IMR-90 (cell line): ENCODE results near the gene RNF215. TPM values are rescaled to one million over a fixed set of nuclear protein-coding genes. Genes with fewer than 3 reads are reported as not detected.
"Not testable (repeated sequence)": the region's sequence is repeated elsewhere in the genome, so short reads cannot be mapped to it uniquely, and the experiment has no call there.

Experiments
- ATAC-seq: fragments of 200-7000 bp; cut with Tn5 transposase; 2 replicates; pipeline ENCODE4 v1.9.1; 2020; ENCODE audit warnings: low read depth, mild to moderate bottlenecking, moderate library complexity
- BruUV-seq: library from RNA; stranded (reverse); fragments of 400-500 nt; replicated peaks from 2 replicates; lab custom pipeline; 2021; lab: Mats Ljungman, UMichigan
- CTCF ChIA-PET: fragments of 300-600 bp; formaldehyde crosslinking; extraction: SDS; loops from one replicate; lab custom pipeline; 2021; ENCODE audit warnings: antibody characterized with exemption; lab: Yijun Ruan, JAX
- POLR2A ChIA-PET: fragments of 300-600 bp; sonication (Branson Sonifier 250); formaldehyde crosslinking; loops from one replicate; lab custom pipeline; 2022; ENCODE audit warnings: antibody characterized with exemption; ENCODE audit not compliant: unreplicated experiment; lab: Charles Lee
- DNase-seq: peaks from one replicate; pipeline ENCODE4 v3.0.0; 2013
- H2AFZ ChIP-seq: replicated peaks from 2 replicates; pipeline ENCODE3; 2013; ENCODE audit warnings: low read length, mild to moderate bottlenecking; ENCODE audit not compliant: poor library complexity
- H2AK5ac ChIP-seq: 2 replicates; pipeline ENCODE4 v1.6.1; 2013; ENCODE audit warnings: low read depth, low read length, inconsistent platforms
- H2AK9ac ChIP-seq: replicated peaks from 2 replicates; pipeline ENCODE3; 2013; ENCODE audit warnings: mild to moderate bottlenecking, low read depth, low read length, moderate library complexity; ENCODE audit not compliant: poor library complexity
- H2BK120ac ChIP-seq: 2 replicates; pipeline ENCODE4 v1.6.1; 2013; ENCODE audit warnings: low read depth, low read length, inconsistent platforms
- H2BK15ac ChIP-seq: 3 replicates; pipeline ENCODE4 v1.6.1; 2013; ENCODE audit warnings: low read depth, low read length, inconsistent platforms
- H2BK20ac ChIP-seq: 2 replicates; pipeline ENCODE4 v1.6.1; 2013; ENCODE audit warnings: low read depth, mild to moderate bottlenecking, inconsistent platforms, low read length, moderate library complexity
- H2BK5ac ChIP-seq: 2 replicates; pipeline ENCODE4 v1.6.1; 2013; ENCODE audit warnings: mild to moderate bottlenecking, low read depth, low read length, inconsistent platforms; ENCODE audit not compliant: poor library complexity, severe bottlenecking
- H3K14ac ChIP-seq: replicated peaks from 2 replicates; pipeline ENCODE4 v1.6.1; 2013; ENCODE audit warnings: low read depth, low read length, inconsistent platforms
- H3K18ac ChIP-seq: 2 replicates; pipeline ENCODE4 v1.6.1; 2013; ENCODE audit warnings: low read depth, low read length, control low read depth
- H3K23ac ChIP-seq: 2 replicates; pipeline ENCODE4 v1.6.1; 2013; ENCODE audit warnings: low read depth, low read length, inconsistent platforms
- H3K27ac ChIP-seq: 2 replicates; pipeline ENCODE4 v1.5.1; 2013; ENCODE audit warnings: mild to moderate bottlenecking, control low read depth, low read length; ENCODE audit not compliant: insufficient read depth
- H3K27me3 ChIP-seq: 2 replicates; pipeline ENCODE4 v1.6.1; 2013; ENCODE audit warnings: low read length; ENCODE audit not compliant: control insufficient read depth, insufficient read depth
- H3K36me3 ChIP-seq: 2 replicates; pipeline ENCODE4 v1.6.1; 2013; ENCODE audit warnings: low read length, mixed read lengths; ENCODE audit not compliant: control insufficient read depth, insufficient read depth
- H3K4ac ChIP-seq: 2 replicates; pipeline ENCODE4 v1.6.1; 2013; ENCODE audit warnings: low read depth, low read length, inconsistent platforms
- H3K4me1 ChIP-seq: 2 replicates; pipeline ENCODE4 v1.6.1; 2013; ENCODE audit warnings: low read length, mixed read lengths; ENCODE audit not compliant: control insufficient read depth, insufficient read depth
- H3K4me2 ChIP-seq: 2 replicates; pipeline ENCODE4 v1.6.1; 2013; ENCODE audit warnings: low read depth, mild to moderate bottlenecking, control low read depth, low read length, moderate library complexity
- H3K4me3 ChIP-seq: 2 replicates; pipeline ENCODE4 v1.5.1; 2013; ENCODE audit warnings: low read depth, mild to moderate bottlenecking, control low read depth, low read length, moderate library complexity; ENCODE audit not compliant: insufficient read depth
- H3K56ac ChIP-seq: 2 replicates; pipeline ENCODE4 v1.6.1; 2013; ENCODE audit warnings: low read length, inconsistent platforms; ENCODE audit not compliant: insufficient read depth; ENCODE audit errors: extremely low read depth
- H3K79me1 ChIP-seq, 2 experiments: 2 replicates each; pipeline ENCODE4 v1.6.1; 2013; ENCODE audit warnings: low read length in 2 of 2, inconsistent platforms in 1 of 2, low read depth in 1 of 2
- H3K9ac ChIP-seq: 2 replicates; pipeline ENCODE4 v1.6.1; 2013; ENCODE audit warnings: low read depth, low read length, control low read depth
- H3K9me1 ChIP-seq: 2 replicates; pipeline ENCODE4 v1.6.1; 2013; ENCODE audit warnings: low read length, inconsistent platforms; ENCODE audit not compliant: insufficient read depth
- H3K9me3 ChIP-seq: 2 replicates; pipeline ENCODE4 v1.6.1; 2013; ENCODE audit warnings: low read length; ENCODE audit not compliant: control insufficient read depth, insufficient read depth
- H4K20me1 ChIP-seq: 2 replicates; pipeline ENCODE4 v1.6.1; 2013; ENCODE audit warnings: low read length, inconsistent platforms; ENCODE audit not compliant: insufficient read depth
- H4K5ac ChIP-seq: 2 replicates; pipeline ENCODE4 v1.6.1; 2013; ENCODE audit warnings: mild to moderate bottlenecking, low read depth, low read length, control low read depth
- H4K8ac ChIP-seq, 2 experiments: 2 replicates each; pipeline ENCODE4 v1.6.1; 2013; ENCODE audit warnings: low read depth in 2 of 2, low read length in 2 of 2, control low read depth in 1 of 2, inconsistent platforms in 1 of 2
- H4K91ac ChIP-seq: 2 replicates; pipeline ENCODE4 v1.6.1; 2013; ENCODE audit warnings: low read depth, low read length, inconsistent platforms; ENCODE audit not compliant: insufficient read depth
- whole genome bisulfite sequencing, 2 experiments: methylation state at CpG; one replicate each; pipeline versions ENCODE4 v1.1.5 to v1.1.7; 2013; ENCODE audit warnings: missing lambda C conversion rate in 2 of 2; ENCODE audit not compliant: insufficient read length in 1 of 2; ENCODE audit errors: extremely low coverage in 2 of 2; 5-methylcytosine and 5-hydroxymethylcytosine counted together
- dilution Hi-C: fragments of 300-500 bp; cut with HindIII; formaldehyde crosslinking; loops from one replicate; pipeline ENCODE4 v1.14.3; 2018; ENCODE audit warnings: low sequenced_read_pairs; ENCODE audit not compliant: unreplicated experiment
- in situ Hi-C: fragments of 300-500 bp; cut with MboI; formaldehyde crosslinking; loops from 3 replicates; pipeline ENCODE4 v1.14.3; 2019; ENCODE audit warnings: low sequenced_read_pairs, inconsistent platforms, mixed read lengths
- intact Hi-C: fragments of 100-400 bp; cut with micrococcal nuclease; formaldehyde crosslinking; loops from 2 replicates; pipeline ENCODE4 v1.10.0; 2022
- polyA plus RNA-seq, 3 experiments: library from polyadenylated mRNA; depleted of rRNA; stranded (reverse); fragments of >200 nt; gene quantifications; 2 replicates each; pipeline ENCODE4 v1.2.3, GENCODE V29; 2012; ENCODE audit warnings: low replicate concordance in 1 of 3
- total RNA-seq: library from RNA; depleted of rRNA; stranded (reverse); fragments of >200 nt; gene quantifications from 2 replicates; pipeline ENCODE4 v1.2.3, GENCODE V29; 2012

RNF215 gene
- total and polyA plus RNA-seq, 2 of the 4 experiments (the other 2 are of a cell fraction): 15.8 to 21.9 TPM

GRCh38 chr22:30338341-30338740 is 48.9 kb downstream of the RNF215 start:
- H3K4me2 ChIP-seq, H3K56ac ChIP-seq, H4K8ac ChIP-seq, dilution Hi-C loops, H4K91ac ChIP-seq, intact Hi-C loops, H3K23ac ChIP-seq, H4K5ac ChIP-seq, H2AFZ ChIP-seq, H2BK120ac ChIP-seq, H3K14ac ChIP-seq, H2BK15ac ChIP-seq, H3K9me3 ChIP-seq, H4K20me1 ChIP-seq, H2AK9ac ChIP-seq, H3K4me3 ChIP-seq, POLR2A ChIA-PET, H2BK5ac ChIP-seq, H3K27me3 ChIP-seq, H3K4me1 ChIP-seq, in situ Hi-C loops, DNase-seq, H3K27ac ChIP-seq, ATAC-seq, H2AK5ac ChIP-seq, CTCF ChIA-PET, H3K4ac ChIP-seq, H3K18ac ChIP-seq, H2BK20ac ChIP-seq, H3K9ac ChIP-seq, BruUV-seq: not testable (repeated sequence)
- Histone ChIP-seq H3K79me1 (peaks cover 0 to 14% of the 10 kb centered on the region in 2 experiments; a peak in 3 of 4 replicates), H3K9me1 (peaks cover 11% of the 10 kb centered on the region), H3K36me3 (peaks cover 94% of the 10 kb centered on the region)
- WGBS, 2 experiments: 100% methylated on average over 2 of the region's 9 CpGs; no CpG with 5 or more reads in 1 of the 2 experiments
